Lung (tissue), 16 donors: Measurements from ENCODE around the gene HEATR9. TPM values are rescaled to one million over a fixed set of nuclear protein-coding genes. Genes with fewer than 3 reads are reported as not detected.

Source experiments
- ATAC-seq: fragments of 200-7000 bp; cut with Tn5 transposase; one replicate; pipeline ENCODE4 v1.9.1; 2020; ENCODE audit warnings: moderate number of reproducible peaks; ENCODE audit not compliant: insufficient read depth, low FRiP score
- DNase-seq, 3 donors: peaks; one replicate each; pipeline ENCODE4 v3.0.0-alpha.2; 2013 to 2017
- H3K27ac ChIP-seq, 2 donors: one replicate each; pipeline ENCODE4 v1.5.1; 2013; ENCODE audit warnings: mild to moderate bottlenecking in 2 of 2, moderate library complexity in 2 of 2, control low read depth in 1 of 2, inconsistent platforms in 1 of 2, low read depth in 1 of 2, low read length in 1 of 2
- H3K27me3 ChIP-seq, 3 donors: one replicate each; pipeline ENCODE4 v1.5.1; 2013; ENCODE audit warnings: low read length in 2 of 3; ENCODE audit not compliant: control insufficient read depth in 3 of 3, insufficient read depth in 3 of 3
- H3K36me3 ChIP-seq, 4 donors: one replicate each; pipeline ENCODE4 v1.5.1; 2013; ENCODE audit warnings: low read length in 4 of 4, mild to moderate bottlenecking in 1 of 4, moderate library complexity in 1 of 4; ENCODE audit not compliant: control insufficient read depth in 4 of 4, insufficient read depth in 4 of 4
- H3K4me1 ChIP-seq, 5 donors: one replicate each; pipeline ENCODE4 v1.5.1; 2013; ENCODE audit warnings: low read length in 5 of 5, mild to moderate bottlenecking in 2 of 5, moderate library complexity in 1 of 5; ENCODE audit not compliant: control insufficient read depth in 5 of 5, insufficient read depth in 5 of 5
- H3K4me3 ChIP-seq: one replicate; pipeline ENCODE4 v1.5.1; 2013; ENCODE audit warnings: mild to moderate bottlenecking, control low read depth, moderate library complexity
- H3K9ac ChIP-seq, 2 donors: one replicate each; pipeline ENCODE4 v1.5.1; 2013; ENCODE audit warnings: low read length in 2 of 2, control low read depth in 1 of 2; ENCODE audit not compliant: insufficient read depth in 1 of 2
- H3K9me3 ChIP-seq, 4 donors: one replicate each; pipeline ENCODE4 v1.5.1; 2013; ENCODE audit warnings: low read length in 3 of 4, mild to moderate bottlenecking in 1 of 4, moderate library complexity in 1 of 4; ENCODE audit not compliant: control insufficient read depth in 4 of 4, insufficient read depth in 3 of 4
- WGBS, 2 donors: extraction: QIAGEN DNeasy Blood & Tissue Kit; methylation state at CpG; one replicate each; pipeline ENCODE4 v1.1.7; 2013; 5-methylcytosine and 5-hydroxymethylcytosine counted together
- long read RNA-seq, 5 donors: transcript quantifications; one replicate each; lab custom pipeline, GENCODE V29; 2026
- polyA plus RNA-seq, 2 donors: library from polyadenylated mRNA; stranded (reverse); fragments of 200-250 nt; gene quantifications; one replicate each; pipeline ENCODE4 v1.2.1, GENCODE V29; 2013
- total RNA-seq, 2 donors: library from RNA; depleted of rRNA in 1 of 2; stranded (reverse); fragments of >200 nt in 1 of 2; gene quantifications; one replicate each; pipeline ENCODE4 v1.2.1, GENCODE V29; 2014 to 2021
- TF ChIP-seq, protein P1 (sequence below): IDR thresholded peaks from 2 replicates; pipeline ENCODE4 v1.5.1; 2012; ENCODE audit warnings: mild to moderate bottlenecking; ENCODE audit errors: control extremely low read depth, extremely low read depth
- donor health status: control.
- donor health status: control.
- donor health status: Bipolar disorder and iron deficiency.
- donor health status: healthy.
- donor health status: DM: yes; HTN: yes; CAD: no.

Gene HEATR9
- total RNA-seq (under 1 TPM in 1 of 2 donors, not detected in 1; 0.17 TPM), polyA plus RNA-seq (under 1 TPM in 1 of 2 donors, not detected in 1; 0.05 TPM)
- long read RNA-seq, donor 1: 0 reads
- long read RNA-seq, donor 2: 0 reads
- long read RNA-seq, donor 3: 0 reads
- long read RNA-seq, donor 4: 0 reads
- long read RNA-seq, donor 5: 0 reads

- 79 to 88% methylated on average over 3 of the region's 3 CpGs for WGBS, 2 donors
- Histone ChIP-seq H3K4me1 (no peaks in the 10 kb centered on the region), H3K27ac (no peak within 1 kb of the TSS), H3K9me3 (no peaks in the 10 kb centered on the region), H3K36me3 (no peaks in the 10 kb centered on the region), H3K27me3 (no peaks in the 10 kb centered on the region), H3K9ac (no peak within 1 kb of the TSS), H3K4me3 (no peak within 1 kb of the TSS)
- TF ChIP-seq, protein P1, sequence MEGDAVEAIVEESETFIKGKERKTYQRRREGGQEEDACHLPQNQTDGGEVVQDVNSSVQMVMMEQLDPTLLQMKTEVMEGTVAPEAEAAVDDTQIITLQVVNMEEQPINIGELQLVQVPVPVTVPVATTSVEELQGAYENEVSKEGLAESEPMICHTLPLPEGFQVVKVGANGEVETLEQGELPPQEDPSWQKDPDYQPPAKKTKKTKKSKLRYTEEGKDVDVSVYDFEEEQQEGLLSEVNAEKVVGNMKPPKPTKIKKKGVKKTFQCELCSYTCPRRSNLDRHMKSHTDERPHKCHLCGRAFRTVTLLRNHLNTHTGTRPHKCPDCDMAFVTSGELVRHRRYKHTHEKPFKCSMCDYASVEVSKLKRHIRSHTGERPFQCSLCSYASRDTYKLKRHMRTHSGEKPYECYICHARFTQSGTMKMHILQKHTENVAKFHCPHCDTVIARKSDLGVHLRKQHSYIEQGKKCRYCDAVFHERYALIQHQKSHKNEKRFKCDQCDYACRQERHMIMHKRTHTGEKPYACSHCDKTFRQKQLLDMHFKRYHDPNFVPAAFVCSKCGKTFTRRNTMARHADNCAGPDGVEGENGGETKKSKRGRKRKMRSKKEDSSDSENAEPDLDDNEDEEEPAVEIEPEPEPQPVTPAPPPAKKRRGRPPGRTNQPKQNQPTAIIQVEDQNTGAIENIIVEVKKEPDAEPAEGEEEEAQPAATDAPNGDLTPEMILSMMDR: no peak
- DNase-seq (no peak), ATAC-seq (no peak)
Measured at GRCh38 chr17:35868737-35869136, at the start of gene HEATR9. Gene HEATR9, minus strand, starts transcription at chr17:35868891. Its CDS starts 149 bp downstream, at chr17:35868742.

DNA sequence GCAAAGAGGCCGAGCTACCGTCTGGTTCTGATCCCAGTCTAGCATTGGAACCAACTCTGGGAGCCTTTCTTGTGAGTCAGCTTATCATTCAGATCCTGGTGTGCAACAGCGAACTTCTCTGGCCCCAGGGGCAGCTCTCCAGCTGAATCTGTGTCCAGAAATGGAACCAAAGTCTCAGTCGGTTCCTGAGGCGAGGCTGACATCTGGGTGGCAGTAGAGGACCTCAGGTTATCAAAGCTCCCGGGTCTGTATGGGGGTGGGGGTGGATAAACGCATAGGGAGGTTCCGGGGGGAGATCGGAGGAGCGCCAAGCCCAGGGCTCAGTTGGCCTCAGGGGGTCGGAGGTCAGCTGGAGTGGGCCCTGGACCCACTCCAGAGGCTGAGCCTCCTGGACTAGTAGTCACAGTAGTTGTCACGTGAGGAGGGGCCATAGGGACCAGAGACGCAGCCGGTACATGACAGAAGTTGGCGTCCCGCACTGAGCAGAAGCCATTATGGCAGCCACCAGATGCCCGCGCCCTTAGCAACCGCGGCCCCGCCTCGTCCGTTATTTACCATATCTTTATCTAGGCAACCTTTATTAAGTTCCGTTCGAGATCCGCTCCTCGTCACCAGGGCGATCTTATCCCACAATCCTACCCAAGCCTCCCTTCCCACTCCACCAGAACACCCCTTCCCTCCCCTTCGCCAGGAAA lies 49.0 kb upstream of the HEATR9 start:
- Histone ChIP-seq H3K4me3 (no peak overlapping the region), H3K27ac (no peak overlapping the region), H3K4me1 (no peaks in the 10 kb centered on the region), H3K9me3 (no peaks in the 10 kb centered on the region), H3K36me3 (no peaks in the 10 kb centered on the region), H3K9ac (no peak overlapping the region), H3K27me3 (no peaks in the 10 kb centered on the region)
- TF ChIP-seq, protein P1: no peak
- WGBS, 2 donors: 97 to 98% methylated on average over 29 of the region's 29 CpGs
- ATAC-seq: no peak
- no peak for DNase-seq

- no peak overlapping the region for H3K27ac ChIP-seq
- ATAC-seq: no peak
- TF ChIP-seq, protein P1: no peak
- 82 to 92% methylated on average over 3 of the region's 3 CpGs for WGBS, 2 donors
- no peak overlapping the region for H3K9ac ChIP-seq
- no peak for DNase-seq
- H3K4me3 ChIP-seq: no peak overlapping the region
- H3K36me3 ChIP-seq: no peaks in the 10 kb centered on the region
- no peaks in the 10 kb centered on the region for H3K27me3 ChIP-seq
- no peaks in the 10 kb centered on the region for H3K9me3 ChIP-seq
- no peaks in the 10 kb centered on the region for H3K4me1 ChIP-seq
Measured at GRCh38 chr17:35915153-35915964, 46.7 kb upstream of the HEATR9 start.
